Heart left ventricle (tissue), 16 donors: ENCODE data around the gene TMPRSS5. TPM values are rescaled to one million over a fixed set of nuclear protein-coding genes. Genes with fewer than 3 reads are reported as not detected.

Experiments used
- ATAC-seq, 4 donors: fragments of 200-7000 bp; cut with Tn5 transposase; one replicate each; pipeline ENCODE4 v1.9.1; 2020 to 2022; ENCODE audit warnings: moderate library complexity in 4 of 4, mild to moderate bottlenecking in 3 of 4, moderate number of reproducible peaks in 1 of 4
- DNase-seq, 5 donors: peaks; one replicate each; pipeline ENCODE4 v3.0.0-alpha.2; 2020
- H3K27ac ChIP-seq, 12 donors: fragments of 200-600 bp; sonication (generic) in 4 of 12; one replicate each; pipeline versions ENCODE4 v1.5.0 to v1.8.0; 2016 to 2022; ENCODE audit warnings: mild to moderate bottlenecking in 2 of 12
- H3K27me3 ChIP-seq, 9 donors: fragments of 200-600 bp; sonication (generic) in 2 of 9; one replicate each; pipeline versions ENCODE4 v1.5.1 to v1.8.0; 2016 to 2022; ENCODE audit warnings: mild to moderate bottlenecking in 3 of 9
- H3K36me3 ChIP-seq, 9 donors: fragments of 200-600 bp; sonication (generic) in 2 of 9; one replicate each; pipeline versions ENCODE4 v1.5.0 to v1.8.0; 2018 to 2022; ENCODE audit warnings: mild to moderate bottlenecking in 2 of 9
- H3K4me1 ChIP-seq, 12 donors: fragments of 200-600 bp; sonication (generic) in 4 of 12; one replicate each; pipeline versions ENCODE4 v1.5.0 to v1.8.0; 2016 to 2022; ENCODE audit warnings: mild to moderate bottlenecking in 3 of 12
- H3K4me3 ChIP-seq, 12 donors: fragments of 200-600 bp; sonication (generic) in 4 of 12; one replicate each; pipeline versions ENCODE4 v1.5.0 to v1.8.0; 2017 to 2022; ENCODE audit warnings: mild to moderate bottlenecking in 9 of 12, moderate library complexity in 4 of 12
- H3K9me3 ChIP-seq, 12 donors: fragments of 200-600 bp; sonication (generic) in 4 of 12; one replicate each; pipeline versions ENCODE4 v1.5.0 to v1.8.0; 2016 to 2022; ENCODE audit warnings: mild to moderate bottlenecking in 1 of 12
- CTCF ChIP-seq, 12 donors: fragments of 200-600 bp; sonication (generic) in 4 of 12; IDR thresholded peaks; one replicate each; pipeline versions ENCODE4 v1.5.0 to v1.8.0; 2018 to 2022; ENCODE audit warnings: antibody characterized with exemption in 12 of 12, mild to moderate bottlenecking in 5 of 12
- POLR2A ChIP-seq, 2 donors: fragments of 450-650 bp; IDR thresholded peaks; one replicate each; pipeline ENCODE4 v1.6.1; 2017; ENCODE audit warnings: antibody characterized with exemption in 2 of 2, mild to moderate bottlenecking in 2 of 2, moderate library complexity in 2 of 2
- WGBS, 4 donors: extraction: QIAGEN DNeasy Blood & Tissue Kit in 2 of 4; methylation state at CpG; one replicate each; pipeline versions ENCODE4 v1.1.5 to v1.1.7; 2013 to 2018; 5-methylcytosine and 5-hydroxymethylcytosine counted together
- intact Hi-C, 10 donors: fragments of 100-400 bp; cut with DNase I; formaldehyde crosslinking; loops; one replicate each; pipeline versions ENCODE4 v1.11.1 to v1.14.2; 2022
- polyA plus RNA-seq, 2 donors: library from polyadenylated mRNA; stranded (reverse); fragments of 200-250 nt; gene quantifications; one replicate each; pipeline ENCODE4 v1.2.3, GENCODE V29; 2013
- total RNA-seq, 9 donors: library from RNA; depleted of rRNA in 2 of 9; stranded (reverse); fragments of >200 nt in 2 of 9; fragmentation: NEBNext Ultra II Directional in 3 of 9; extraction: Animal tissue kit (Norgen Biotek cat#: 25700) in 3 of 9; gene quantifications; one replicate each; pipeline versions ENCODE4 v1.1.0 to v1.2.4, GENCODE V29; 2016 to 2023
- donor health status: ischemic (EF 13 %, LVEDD 7.1; RV severe dilation, severe dysfunction).
- donor health status: healthy with polysubstance abuse.
- donor health status: DM: no; HTN: yes; CAD: no.
- donor health status: DM: no; HTN: no; CAD: no.
- donor health status: ischemic (EF 25% LVEDD 6.9; RV normal size, moderate dysfunction).
- donor health status: ischemic (EF 25% LVEDD 5.7; RV mildly dilated, moderate dysfunction).
- donor health status: healthy.
- donor health status: DM: yes; HTN: yes; CAD: no.
- donor health status: ischemic (EF 35%, LVEDD 5.7; RV mildly dilated, moderate dysfunction).
- donor health status: nonischemic (EF 11% LVEDD 7.7; RV severe dilation, severe dysfunction).
- donor health status: DM: yes; HTN: yes; CAD: no.
- donor health status: PGD.
- donor health status: ischemic (EF 29% LVEDD 5.4; RV normal size, mild dysfunction).
- donor health status: nonischemic (EF 23%, LVEDD 6.1; RV moderate dilation, normal function).

The TMPRSS5 gene
- total and polyA plus RNA-seq, 11 donors: 0.15 to 1.2 (median 0.47) TPM; not detected in 1

DNA sequence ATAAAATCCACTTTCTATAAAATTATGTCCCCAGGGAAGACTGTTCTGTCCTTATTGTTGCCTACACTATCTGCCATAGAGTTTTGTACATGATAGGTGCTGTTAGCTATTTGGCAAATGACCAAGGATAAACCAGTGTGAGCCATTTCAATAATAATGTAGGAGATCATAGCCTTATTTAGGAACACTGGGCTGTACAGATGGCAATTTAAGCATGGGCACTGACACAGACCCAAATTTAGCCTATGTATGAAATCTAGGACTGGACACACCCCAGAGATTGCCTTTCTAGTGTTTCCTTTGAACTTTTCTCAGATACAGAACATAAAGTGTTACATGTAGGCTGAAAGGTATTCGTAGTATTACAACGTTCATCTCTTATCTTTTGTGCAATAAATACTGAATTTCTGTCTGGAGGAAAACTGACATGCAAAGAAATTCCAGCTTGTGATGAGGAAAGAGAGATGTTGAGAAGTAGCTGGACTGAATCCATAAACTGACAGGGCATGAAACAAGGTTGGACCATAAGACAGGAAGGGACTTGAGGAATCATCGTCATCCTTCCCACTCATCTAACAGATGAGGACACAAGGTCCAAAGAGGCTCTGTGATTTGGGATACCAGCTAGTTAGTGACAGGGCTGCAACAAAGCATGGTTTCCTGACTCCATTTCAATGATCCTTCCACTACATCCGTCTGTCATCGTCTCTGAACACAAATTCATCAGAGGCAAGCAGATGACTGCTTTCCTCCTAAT, 60.3 kb downstream of the TMPRSS5 start:
- TF ChIP-seq POLR2A (IDR thresholded peaks at IDR 0.05) (no peak), CTCF (IDR thresholded peaks at IDR 0.05) (no peak)
- Histone ChIP-seq H3K27ac (no peak overlapping the region), H3K4me3 (no peak overlapping the region), H3K27me3 (no peaks in the 10 kb centered on the region), H3K4me1 (peaks cover 0 to 4% (median 0%) of the 10 kb centered on the region in 12 donors), H3K9me3 (peaks cover 0 to 6% (median 0%) of the 10 kb centered on the region in 12 donors), H3K36me3 (no peaks in the 10 kb centered on the region)
- DNase-seq (no peak), ATAC-seq (no peak)
- intact Hi-C loops: no loop called here
- 62 to 77% (median 73%) methylated on average over 5 of the region's 5 CpGs for WGBS, 4 donors

GRCh38 chr11:113644605-113645004, 61.5 kb downstream of the TMPRSS5 start:
- WGBS, 4 donors: 29 to 53% (median 43%) methylated on average over 3 of the region's 3 CpGs
- intact Hi-C loops: no loop called here
- no peaks in the 10 kb centered on the region for H3K36me3 ChIP-seq

GRCh38 chr11:113643701-113644100, 62.4 kb downstream of the TMPRSS5 start:
- ATAC-seq (no peak), DNase-seq (no peak)
- Histone ChIP-seq H3K4me3 (no peak overlapping the region), H3K4me1 (peaks cover 0 to 4% (median 0%) of the 10 kb centered on the region in 12 donors), H3K36me3 (no peaks in the 10 kb centered on the region), H3K27ac (no peak overlapping the region), H3K27me3 (no peaks in the 10 kb centered on the region), H3K9me3 (no peaks in the 10 kb centered on the region)
- intact Hi-C loops: no loop called here
- TF ChIP-seq CTCF (IDR thresholded peaks at IDR 0.05): no peak
- TF ChIP-seq POLR2A (IDR thresholded peaks at IDR 0.05): no peak
- 80 to 91% (median 85%) methylated on average over 5 of the region's 5 CpGs for WGBS, 4 donors

More at GRCh38 chr11:113644605-113645004, 61.5 kb downstream of the TMPRSS5 start:
- Histone ChIP-seq H3K4me1 (peaks cover 0 to 4% (median 0%) of the 10 kb centered on the region in 12 donors), H3K4me3 (no peak overlapping the region), H3K27ac (no peak overlapping the region), H3K9me3 (no peaks in the 10 kb centered on the region), H3K27me3 (no peaks in the 10 kb centered on the region)
- peak in 1 of 5 donors; percentile 32 for DNase-seq
- peak; percentile 55 to 75 (median 63) for ATAC-seq
- no peak for TF ChIP-seq CTCF (IDR thresholded peaks at IDR 0.05)
- TF ChIP-seq POLR2A (IDR thresholded peaks at IDR 0.05): no peak

DNA sequence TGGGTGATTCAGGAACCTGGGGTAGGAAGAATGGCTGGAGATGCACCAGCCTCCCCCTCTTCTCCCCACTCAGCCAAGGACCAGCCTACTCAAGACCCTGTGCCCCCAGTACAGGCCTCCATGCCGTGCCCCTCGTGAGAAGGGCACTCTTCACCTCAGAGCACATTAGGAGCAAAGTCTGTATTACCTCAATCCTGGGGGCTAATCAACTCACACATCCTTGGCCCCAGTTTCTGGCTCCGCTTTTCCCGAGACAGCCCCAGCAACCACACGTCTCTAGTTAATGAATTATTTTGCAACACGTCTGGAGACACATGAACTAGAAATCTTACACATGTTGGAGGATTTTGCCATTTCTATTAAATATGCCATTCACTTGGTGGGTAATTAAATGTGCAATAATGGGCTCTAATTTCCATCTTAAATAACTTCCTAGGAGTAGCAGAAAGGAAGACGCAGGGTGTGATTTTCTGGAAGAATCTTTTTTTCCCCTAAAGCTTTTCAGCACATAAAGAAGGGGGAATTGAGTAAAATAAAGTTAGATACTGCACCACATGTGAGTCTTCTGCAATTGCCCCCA, 63.0 kb downstream of the TMPRSS5 start:
- H3K27ac ChIP-seq: no peak overlapping the region
- TF ChIP-seq POLR2A (IDR thresholded peaks at IDR 0.05) (no peak), CTCF (IDR thresholded peaks at IDR 0.05) (no peak)
- DNase-seq: no peak
- no peak for ATAC-seq
- WGBS, 4 donors: 72 to 84% (median 82%) methylated on average over 7 of the region's 7 CpGs
- H3K27me3 ChIP-seq: no peaks in the 10 kb centered on the region
- intact Hi-C loops: no loop called here
- peaks cover 0 to 4% (median 0%) of the 10 kb centered on the region in 12 donors for H3K4me1 ChIP-seq
- H3K9me3 ChIP-seq: no peaks in the 10 kb centered on the region
- H3K36me3 ChIP-seq: no peaks in the 10 kb centered on the region
- H3K4me3 ChIP-seq: no peak overlapping the region
